ENCODE results near the gene ILKAP.

The ILKAP gene

DNA sequence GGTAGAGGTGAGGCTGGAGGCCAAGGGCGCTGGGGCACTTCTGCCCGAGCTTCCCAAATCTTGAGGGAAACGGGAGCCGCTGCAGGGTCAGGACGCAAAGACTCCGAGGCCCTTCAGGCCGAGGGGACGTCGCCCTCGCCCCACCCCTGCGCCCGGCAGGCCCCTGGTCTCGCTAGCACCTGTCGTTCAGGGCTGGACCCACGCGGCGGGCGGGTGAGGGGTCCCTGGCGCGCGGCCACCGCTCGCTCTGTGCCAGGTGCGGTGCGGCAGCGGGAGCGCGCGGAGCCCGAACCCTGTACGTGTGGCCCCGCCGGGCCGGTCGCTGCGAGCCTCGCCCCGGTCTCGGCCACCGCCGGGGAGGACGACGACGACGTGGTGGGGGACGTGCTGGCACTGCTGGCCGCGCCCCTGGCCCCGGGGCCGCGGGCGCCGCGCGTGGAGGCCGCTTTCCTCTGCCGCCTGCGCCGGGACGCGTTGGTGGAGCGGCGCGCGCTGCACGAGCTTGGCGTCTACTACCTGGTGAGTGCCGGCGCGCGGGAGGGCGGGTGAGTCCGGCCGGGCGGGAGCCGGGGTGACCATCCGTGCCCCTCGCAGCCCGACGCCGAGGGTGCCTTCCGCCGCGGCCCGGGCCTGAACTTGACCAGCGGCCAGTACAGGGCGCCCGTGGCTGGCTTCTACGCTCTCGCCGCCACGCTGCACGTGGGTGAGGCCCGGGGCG is 39.9 kb downstream of the ILKAP start:
- TF ChIP-seq, protein P1, sequence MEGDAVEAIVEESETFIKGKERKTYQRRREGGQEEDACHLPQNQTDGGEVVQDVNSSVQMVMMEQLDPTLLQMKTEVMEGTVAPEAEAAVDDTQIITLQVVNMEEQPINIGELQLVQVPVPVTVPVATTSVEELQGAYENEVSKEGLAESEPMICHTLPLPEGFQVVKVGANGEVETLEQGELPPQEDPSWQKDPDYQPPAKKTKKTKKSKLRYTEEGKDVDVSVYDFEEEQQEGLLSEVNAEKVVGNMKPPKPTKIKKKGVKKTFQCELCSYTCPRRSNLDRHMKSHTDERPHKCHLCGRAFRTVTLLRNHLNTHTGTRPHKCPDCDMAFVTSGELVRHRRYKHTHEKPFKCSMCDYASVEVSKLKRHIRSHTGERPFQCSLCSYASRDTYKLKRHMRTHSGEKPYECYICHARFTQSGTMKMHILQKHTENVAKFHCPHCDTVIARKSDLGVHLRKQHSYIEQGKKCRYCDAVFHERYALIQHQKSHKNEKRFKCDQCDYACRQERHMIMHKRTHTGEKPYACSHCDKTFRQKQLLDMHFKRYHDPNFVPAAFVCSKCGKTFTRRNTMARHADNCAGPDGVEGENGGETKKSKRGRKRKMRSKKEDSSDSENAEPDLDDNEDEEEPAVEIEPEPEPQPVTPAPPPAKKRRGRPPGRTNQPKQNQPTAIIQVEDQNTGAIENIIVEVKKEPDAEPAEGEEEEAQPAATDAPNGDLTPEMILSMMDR (IDR thresholded peaks at IDR 0.05; ENCODE audit: low read depth, low read length) = no peak
- DNase-seq (ENCODE audit: extremely low read depth, low read depth) = no peak

DNA sequence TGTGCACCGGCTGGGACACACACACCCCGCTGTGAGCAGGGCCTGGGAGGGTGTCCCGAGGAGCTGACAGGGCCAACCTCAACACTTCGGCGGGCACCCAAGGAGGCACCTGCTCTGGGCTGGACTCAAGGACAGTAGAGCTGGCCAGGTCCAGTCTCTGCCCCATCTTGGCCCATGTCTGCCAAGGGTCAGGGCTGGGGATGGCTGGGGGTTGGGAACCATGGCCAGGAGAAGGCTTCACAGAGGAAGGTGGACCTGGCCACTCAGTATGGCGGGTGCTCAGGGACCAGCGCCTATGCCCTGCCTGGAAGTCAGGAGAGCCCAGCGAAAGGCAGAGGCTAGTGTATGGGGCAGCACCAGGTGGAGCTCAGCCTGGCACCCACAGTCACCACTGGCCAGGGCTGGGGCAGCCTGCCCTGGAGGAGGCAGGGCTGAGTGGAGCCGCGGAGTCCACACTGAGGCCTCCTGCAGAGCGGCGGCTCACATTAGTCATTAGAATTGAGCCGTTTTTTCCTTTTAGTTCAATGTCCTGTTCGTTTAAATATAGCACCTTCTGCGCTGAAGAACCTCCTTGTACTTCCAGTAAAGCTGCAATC is 40.6 kb downstream of the ILKAP start:
- TF ChIP-seq, protein P1 (IDR thresholded peaks at IDR 0.05; ENCODE audit: low read depth, low read length) = no peak
- DNase-seq (ENCODE audit: extremely low read depth, low read depth) = no peak

DNA sequence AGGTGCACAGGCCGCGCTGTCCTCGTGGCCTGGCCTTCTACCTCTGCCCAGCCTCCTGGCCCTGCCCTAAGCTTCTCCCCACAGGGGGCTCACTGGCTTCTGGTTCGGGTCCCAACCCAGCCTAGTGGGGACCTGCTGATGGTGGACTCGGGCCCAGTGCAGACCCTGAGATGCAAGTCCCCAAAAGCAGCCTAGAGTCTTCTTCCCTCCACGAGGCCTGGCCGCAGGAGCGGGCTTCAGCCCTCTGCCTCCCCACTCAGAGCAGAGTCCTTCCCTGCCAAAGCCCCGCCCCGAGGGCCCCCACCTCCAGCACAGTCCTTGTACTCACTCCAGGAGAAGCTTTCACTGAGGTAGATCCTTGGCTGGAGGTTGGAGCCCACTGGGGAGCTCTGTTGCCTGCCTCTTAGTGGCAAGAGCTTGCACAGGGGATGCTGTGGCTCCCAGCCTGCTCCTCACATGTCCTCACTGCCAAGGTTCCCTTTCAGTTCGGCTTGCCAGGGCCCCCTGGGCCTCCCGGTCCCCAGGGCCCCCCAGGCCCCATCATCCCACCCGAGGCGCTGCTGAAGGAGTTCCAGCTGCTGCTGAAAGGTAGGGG is 41.1 kb downstream of the ILKAP start:
- TF ChIP-seq, protein P1 (IDR thresholded peaks at IDR 0.05; ENCODE audit: low read depth, low read length) = no peak
- DNase-seq (ENCODE audit: extremely low read depth, low read depth) = no peak

DNA sequence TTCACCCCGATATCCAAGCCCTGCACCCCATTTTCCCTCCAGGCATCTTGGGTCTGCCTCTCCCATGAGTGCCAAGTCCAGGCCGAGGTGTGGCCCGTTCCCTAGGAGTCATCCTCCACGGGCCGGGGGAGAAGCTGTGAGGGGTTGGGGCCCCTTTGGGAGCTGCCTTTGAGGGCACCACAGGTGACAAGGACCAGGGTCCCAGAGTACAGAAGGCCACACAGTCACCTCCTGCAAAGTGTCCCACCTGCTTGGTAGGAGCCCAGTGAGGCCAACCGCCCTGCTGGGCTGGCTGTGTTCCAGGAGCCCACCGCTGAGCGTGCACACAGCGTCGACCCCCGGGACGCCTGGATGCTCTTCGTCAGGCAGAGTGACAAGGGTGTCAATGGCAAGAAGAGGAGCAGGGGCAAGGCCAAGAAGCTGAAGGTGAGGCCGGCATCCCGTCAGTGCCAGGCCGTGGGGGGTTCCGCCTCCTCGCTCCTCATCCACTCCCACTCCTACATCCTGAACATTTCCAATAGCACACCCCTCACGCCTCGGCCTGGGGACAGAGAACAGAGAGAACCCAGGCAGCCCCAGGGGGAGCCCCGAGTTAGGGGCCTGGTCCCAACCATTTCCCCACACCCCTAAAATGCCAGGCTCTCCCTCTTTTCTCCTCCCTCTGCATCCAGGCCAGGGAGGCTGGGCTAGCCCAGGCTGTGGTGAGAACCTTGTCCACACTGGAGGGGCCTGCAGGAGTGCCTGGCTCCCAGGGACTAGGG is 42.0 kb downstream of the ILKAP start:
- no peak for DNase-seq (ENCODE audit: extremely low read depth, low read depth)

DNA sequence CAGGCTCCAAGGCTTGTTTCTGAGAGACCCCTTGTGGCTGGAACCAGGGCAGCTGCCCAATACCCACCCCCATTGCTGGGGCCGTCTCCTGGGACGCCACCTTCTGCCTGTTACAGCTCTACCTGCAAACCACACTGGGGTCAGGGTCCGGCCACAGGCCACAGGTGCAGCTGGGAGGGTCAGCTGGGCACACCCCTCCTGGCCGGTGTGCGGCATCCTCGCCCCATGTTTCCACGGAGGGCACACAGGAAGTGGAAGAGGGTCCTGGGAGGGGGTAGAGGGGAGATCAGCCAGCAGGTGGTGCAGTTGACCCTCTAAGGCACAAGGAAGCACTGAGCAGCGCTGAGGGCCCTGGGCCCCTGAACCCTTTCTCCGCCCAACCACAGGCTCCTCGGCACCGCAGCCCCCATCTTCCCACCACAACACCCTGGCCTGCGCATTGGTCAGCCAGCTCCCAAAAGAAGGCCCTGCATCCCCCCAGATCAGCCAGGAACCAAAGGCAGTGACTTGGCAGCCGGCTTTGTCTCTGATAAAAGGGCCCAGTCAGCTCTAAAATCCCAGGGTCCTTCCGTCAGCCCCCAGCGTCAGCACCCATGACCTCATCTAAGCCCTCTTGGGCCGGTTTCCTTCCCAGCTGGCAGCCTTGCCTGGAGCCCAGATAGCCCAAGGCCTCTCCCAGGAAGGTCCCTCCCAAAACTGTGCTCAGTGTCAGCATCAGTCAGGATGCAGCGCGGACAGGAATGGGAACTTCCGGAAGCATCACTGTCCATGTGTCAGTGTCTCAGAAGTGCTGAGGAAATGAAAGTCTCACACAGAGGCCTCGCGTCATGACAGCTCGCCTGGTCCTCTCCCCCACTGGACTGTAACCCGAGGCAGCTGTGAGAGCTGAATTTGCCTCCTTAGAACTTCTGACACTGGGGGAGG is 43.0 kb downstream of the ILKAP start:
- DNase-seq (ENCODE audit: extremely low read depth, low read depth) = no peak
- TF ChIP-seq, protein P1 (IDR thresholded peaks at IDR 0.05; ENCODE audit: low read depth, low read length) = peak; percentile 25

More for the DNA sequence above, 42.0 kb downstream of the ILKAP start:
- TF ChIP-seq, protein P1 (IDR thresholded peaks at IDR 0.05; ENCODE audit: low read depth, low read length) = no peak

DNA sequence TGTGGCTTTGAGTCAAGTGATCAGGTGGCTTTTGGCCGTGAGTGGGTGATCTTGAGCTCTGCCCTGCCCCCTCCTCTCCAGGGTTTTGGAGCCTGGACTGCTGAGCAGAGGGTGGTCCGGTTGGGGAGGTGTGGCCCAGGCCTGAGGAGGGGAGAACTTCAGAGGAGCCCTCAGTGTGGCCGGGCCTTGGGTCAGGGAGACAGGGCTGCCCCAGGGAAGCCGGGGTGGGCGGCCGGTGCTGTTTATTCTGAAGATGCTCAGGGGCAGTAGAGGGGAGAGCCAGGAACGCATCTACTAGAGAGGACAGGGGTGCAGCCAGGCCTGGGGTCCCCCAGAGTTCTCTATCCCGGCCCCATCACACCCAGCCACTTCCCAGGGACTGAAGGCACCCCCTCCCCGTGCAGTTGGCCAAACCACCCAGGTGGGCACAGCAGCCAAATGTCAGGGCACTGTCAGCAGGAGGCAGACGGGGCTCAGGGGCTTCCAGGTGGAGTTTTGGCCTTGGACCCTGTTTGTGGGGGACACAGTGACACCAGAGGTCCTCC is 43.8 kb downstream of the ILKAP start:
- no peak for DNase-seq (ENCODE audit: extremely low read depth, low read depth)

More for the DNA sequence above, 43.8 kb downstream of the ILKAP start:
- TF ChIP-seq, protein P1 (IDR thresholded peaks at IDR 0.05; ENCODE audit: low read depth, low read length) = no peak
